CD4-positive, alpha-beta T cell treated with Interleukin-15 for 1 hour (primary cell): Measurements from ENCODE around the gene ANKRD18B.
"Not testable (repeated sequence)": the region's sequence is repeated elsewhere in the genome, so short reads cannot be mapped to it uniquely, and the experiment has no call there.

ENCODE experiments used
- DNase-seq: peaks from one replicate; pipeline ENCODE4 v3.0.0-alpha.2; 2020

Gene ANKRD18B

DNA sequence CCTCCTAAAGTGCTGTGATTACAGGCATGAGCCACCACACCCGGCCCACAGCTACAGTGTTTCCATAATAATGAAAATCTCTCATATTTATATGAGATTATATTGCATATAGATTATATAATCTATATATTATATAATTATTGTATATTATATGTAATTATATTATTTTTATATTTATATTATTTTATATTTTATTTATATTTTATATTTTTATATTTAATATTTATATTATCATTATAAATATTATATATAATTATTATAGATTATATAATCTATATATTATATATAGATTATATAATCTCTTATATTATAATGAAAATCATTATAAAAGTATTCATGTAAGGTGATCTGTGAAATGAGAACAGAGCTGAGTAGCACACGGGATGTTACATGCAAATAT, 11.5 kb downstream of the ANKRD18B start:
- no peak for DNase-seq

DNA sequence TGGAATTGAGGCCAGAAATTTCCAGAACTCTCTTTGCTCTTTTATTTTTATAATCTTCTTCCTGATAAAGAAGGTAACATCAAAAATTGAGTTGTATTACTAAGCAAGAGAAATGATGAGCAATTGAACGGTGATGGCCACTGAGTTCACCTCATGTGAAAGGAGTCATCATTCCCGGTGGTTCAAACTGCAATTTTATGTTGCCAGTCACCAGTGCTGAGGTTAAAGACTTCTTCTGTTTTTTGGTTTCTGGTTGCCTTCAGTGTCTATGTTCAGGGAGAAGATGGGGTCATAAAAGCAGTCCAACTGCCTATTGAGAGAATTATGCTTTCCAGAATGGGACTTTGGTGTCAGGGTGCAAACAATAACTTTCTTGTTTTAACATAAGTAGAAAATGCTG, 19.4 kb downstream of the ANKRD18B start:
- DNase-seq = not testable (repeated sequence)

GRCh38 chr9:33545715-33546114, 21.7 kb downstream of the ANKRD18B start:
- DNase-seq = not testable (repeated sequence)

DNA sequence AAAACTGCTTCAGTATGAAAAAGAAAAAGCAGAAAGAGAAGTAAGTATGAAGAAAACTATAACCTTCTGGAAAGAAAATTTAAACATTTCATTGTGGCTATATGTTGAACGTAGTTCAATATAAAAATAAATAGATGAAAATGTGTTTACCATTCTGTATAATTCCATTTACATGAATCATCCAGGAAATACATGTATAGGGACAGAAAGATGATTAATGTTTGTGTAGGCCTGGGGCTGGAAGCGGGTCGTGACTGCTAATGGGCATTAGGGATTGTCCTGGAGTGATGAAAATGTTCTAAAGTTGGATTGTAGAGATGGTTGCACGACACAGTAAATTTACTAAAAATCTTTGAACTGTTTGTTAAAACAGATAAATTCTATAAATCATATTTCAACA, 24.8 kb downstream of the ANKRD18B start:
- DNase-seq = not testable (repeated sequence)

DNA sequence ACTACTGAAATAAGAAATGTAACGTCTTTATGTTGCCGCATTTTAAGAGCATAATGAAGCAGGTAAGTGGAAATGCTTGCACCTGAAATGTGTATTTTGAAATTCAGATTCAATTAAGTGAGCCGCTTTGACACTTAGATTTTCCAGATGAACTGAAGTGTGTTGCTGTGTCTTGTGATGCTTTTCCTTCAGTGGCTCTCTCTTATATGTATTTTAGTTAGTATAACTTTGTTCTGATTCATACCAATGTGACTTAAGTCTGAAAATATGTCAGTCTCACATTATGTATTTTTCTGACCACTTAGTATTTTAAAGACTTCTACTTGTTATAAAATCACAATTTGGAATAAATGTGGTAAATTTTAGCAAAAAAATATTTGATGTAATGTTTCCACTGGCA, 25.4 kb downstream of the ANKRD18B start:
- DNase-seq = not testable (repeated sequence)

GRCh38 chr9:33551183-33551582, 27.1 kb downstream of the ANKRD18B start:
- not testable (repeated sequence) for DNase-seq

DNA sequence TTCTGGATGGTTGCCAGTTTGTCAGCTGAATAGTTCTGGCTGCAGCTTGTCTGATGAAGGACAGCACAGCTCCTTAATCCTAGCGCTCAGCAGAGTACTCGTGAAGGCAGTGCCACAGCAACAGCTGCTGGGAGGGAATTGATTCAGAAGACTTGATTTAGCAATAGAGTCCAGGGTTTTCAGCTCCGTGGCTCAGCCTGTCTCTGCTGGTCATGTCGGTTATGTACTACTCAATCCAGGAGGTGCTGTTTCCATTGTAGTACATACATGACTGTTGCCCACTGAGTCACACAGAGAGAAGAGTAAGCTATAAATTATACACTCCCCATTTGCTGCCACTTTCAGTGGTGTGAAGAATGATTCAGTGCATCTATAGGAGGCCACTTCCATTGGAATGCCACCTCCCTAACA, 28.3 kb downstream of the ANKRD18B start:
- DNase-seq = not testable (repeated sequence)

- DNase-seq = not testable (repeated sequence)
Observed at GRCh38 chr9:33560217-33560616, 36.2 kb downstream of the ANKRD18B start.

- DNase-seq = not testable (repeated sequence)
Observed at GRCh38 chr9:33562196-33562595, 38.1 kb downstream of the ANKRD18B start.

GRCh38 chr9:33567776-33568175, 43.7 kb downstream of the ANKRD18B start:
- DNase-seq = not testable (repeated sequence)

- DNase-seq = not testable (repeated sequence)
Observed at GRCh38 chr9:33577786-33578185, 53.7 kb downstream of the ANKRD18B start.

GRCh38 chr9:33579996-33580395, 55.9 kb downstream of the ANKRD18B start:
- not testable (repeated sequence) for DNase-seq

DNA sequence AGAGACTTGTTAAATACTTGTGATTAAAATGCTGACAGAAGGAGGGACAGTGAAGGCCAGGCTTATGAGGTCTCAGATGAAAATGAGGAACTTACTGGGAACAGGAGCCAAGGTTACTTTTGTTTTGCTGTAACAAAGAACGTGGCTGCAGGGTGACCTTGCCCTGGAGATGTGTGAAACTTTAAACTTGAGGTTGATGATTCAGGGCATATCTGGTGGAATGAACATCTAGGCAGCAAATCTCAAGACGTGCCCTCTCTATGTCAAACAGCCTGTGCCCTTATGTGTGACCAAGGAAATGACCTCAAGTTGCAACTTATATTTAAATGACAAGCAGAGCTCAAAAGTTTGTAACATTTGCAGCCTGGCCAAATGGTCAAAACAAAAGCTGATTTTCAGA, 58.6 kb downstream of the ANKRD18B start:
- DNase-seq = not testable (repeated sequence)

- DNase-seq = not testable (repeated sequence)
Observed at GRCh38 chr9:33586128-33586527, 62.1 kb downstream of the ANKRD18B start.

DNA sequence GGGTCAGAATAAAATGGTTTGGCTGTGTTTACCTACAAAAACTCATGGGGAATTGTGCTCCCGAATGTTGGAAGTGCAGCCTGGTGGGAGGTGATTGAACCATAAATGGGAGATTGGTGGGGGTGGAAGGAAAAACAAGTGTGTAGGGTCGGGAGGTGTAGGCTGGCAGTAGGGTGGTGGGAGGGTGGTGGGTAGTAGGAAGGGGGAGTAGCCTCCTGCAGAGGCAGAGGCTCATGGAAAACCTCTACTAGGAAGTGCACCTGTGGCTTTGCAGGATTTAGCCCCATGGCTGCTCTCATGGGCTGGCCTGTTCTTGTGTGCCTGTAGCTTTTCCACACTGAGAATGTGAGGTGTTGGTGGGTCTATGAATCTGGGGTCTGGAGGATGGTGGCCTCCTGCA, 63.7 kb downstream of the ANKRD18B start:
- not testable (repeated sequence) for DNase-seq

DNA sequence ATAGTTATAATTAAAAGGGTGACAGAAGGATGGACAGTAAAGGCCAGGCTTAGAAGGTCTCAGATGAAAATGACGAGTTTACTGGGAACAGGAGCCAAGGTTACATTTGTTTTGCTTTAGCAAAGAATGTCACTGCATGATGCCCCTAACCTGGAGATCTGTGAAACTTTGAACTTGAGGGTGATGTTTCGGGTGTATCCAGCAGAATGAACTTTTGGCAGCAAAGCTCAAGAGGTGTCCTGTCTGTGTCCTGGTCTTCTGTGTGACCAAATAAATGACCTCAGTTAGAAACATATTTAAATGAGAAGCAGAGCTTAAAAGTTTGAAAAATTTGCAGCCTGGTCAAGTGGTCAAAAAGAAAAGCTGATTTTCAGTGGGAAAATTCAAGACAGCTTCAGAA, 64.8 kb downstream of the ANKRD18B start:
- DNase-seq = not testable (repeated sequence)

DNA sequence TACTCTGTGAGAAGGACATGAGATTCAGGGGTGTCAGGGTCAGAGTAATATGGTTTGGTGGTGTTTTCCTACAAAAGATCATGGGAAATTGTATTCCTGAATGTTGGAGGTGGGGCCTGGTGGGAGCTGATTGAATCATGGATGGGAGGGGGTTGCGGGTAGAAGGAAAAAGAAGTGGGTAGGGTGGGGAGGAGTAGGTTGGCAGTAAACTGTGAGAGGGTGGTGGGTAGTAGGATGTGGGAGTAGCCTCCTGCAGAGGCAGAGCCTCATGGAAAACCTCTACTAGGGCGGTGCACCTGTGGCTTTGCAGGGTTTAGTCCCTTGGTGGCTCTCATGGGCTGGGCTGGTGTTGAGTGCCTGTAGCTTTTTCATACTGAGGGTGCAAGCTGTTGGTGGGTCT, 66.8 kb downstream of the ANKRD18B start:
- DNase-seq = not testable (repeated sequence)

DNA sequence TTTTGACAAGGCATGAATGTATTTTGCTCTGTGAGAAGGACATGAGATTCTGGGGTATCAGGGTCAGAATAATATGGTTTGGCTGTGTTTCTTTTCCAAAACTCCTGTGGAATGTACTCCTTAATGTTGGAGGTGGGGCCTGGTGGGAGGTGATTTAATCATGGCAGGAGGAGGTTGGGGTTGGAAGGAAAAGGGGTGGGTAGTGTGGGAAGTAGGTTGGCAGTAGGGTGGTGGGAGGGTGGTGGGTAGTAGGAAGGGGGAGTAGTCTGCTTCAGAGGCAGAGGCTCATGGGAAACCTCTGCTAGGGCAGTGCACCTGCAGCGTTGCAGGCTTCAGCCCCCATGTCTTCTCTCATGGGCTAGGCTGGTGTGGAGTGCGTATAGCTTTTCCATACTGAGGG, 72.9 kb downstream of the ANKRD18B start:
- not testable (repeated sequence) for DNase-seq

GRCh38 chr9:33597386-33597785, 73.3 kb downstream of the ANKRD18B start:
- not testable (repeated sequence) for DNase-seq

GRCh38 chr9:33598796-33599379, 74.8 kb downstream of the ANKRD18B start:
- DNase-seq = not testable (repeated sequence)

DNA sequence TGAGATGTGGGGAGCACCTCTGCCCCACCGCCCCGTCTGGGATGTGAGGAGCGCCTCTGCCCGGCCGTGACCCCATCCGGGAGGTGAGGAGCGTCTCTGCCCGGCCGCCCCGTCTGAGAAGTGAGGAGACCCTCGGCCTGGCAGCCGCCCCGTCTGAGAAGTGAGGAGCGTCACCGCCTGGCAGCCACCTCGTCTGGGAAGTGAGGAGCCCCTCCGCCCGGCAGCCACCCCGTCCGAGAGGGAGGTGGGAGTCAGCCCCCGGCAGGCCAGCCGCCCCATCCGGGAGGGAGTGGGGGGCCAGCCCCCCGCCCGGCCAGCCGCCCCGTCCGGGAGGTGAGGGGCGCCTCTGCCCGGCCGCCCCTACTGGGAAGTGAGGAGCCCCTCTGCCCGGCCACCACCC, 76.9 kb downstream of the ANKRD18B start:
- DNase-seq = not testable (repeated sequence)

GRCh38 chr9:33604249-33604648, 80.2 kb downstream of the ANKRD18B start:
- DNase-seq = not testable (repeated sequence)

- DNase-seq = not testable (repeated sequence)
Observed at GRCh38 chr9:33604936-33605335, 80.9 kb downstream of the ANKRD18B start.

DNA sequence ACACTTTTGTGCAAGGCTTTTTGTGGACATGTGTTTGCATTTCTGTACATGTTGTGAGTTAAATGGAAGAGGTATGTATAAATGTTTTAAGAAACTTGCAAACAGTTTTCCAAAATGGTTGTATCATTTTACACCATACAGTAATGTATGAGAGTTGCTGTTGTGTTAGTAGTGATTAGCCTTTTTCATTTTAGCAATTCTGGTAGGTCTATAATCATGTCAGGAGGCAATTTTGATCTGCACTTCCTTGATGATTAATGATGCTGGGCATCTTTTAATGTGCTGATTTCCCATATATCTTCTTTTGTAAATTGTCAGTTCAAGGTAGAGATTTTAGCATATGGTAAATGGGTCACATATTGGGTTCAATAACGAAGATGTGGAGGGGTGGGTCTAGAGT, 87.3 kb downstream of the ANKRD18B start:
- DNase-seq = no peak

DNA sequence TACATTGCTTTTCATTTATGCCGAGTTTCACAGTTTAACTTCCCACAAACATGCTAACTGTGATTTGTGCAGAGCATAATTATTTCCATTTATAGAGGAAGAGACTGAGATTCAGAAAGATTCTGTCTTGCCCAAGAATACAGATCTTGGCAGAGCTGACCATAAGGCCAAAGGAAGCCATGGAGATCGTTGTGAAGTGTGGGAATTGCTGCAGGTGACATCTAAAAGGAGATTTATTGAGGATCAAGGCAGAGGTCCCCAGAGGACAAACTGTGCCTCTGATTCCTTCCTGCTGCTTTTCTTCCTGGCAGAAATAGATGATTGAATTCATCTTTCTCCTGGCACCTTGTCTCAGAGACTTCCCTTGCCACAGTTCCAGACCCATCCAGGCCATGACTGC, 88.4 kb downstream of the ANKRD18B start:
- not testable (repeated sequence) for DNase-seq
